GM18505 (cell line): ENCODE data around the gene OS9.
A peak's percentile ranks its signal among the peaks of the same experiment; 100 is the strongest.

Experiments used
- ATAC-seq: cut with Tn5 transposase; IDR thresholded peaks from one replicate; pipeline ENCODE4 v1.9.1; 2021; ENCODE audit not compliant: unreplicated experiment
- POLR2A ChIP-seq: IDR thresholded peaks from 4 replicates; pipeline ENCODE4 v1.6.1; 2011; ENCODE audit warnings: borderline replicate concordance; ENCODE audit not compliant: insufficient read depth, insufficient read length; ENCODE audit errors: extremely low read depth

The OS9 gene

GRCh38 chr12:57751788-57752667 is 58.1 kb downstream of the OS9 start, which contains the start of gene CDK4:
Gene CDK4 (minus strand): TSS chr12:57752310. CDS start chr12:57751717, 593 bp downstream.
- TF ChIP-seq POLR2A = peak; percentile 82
- peak; percentile 66 for ATAC-seq

GRCh38 chr12:57752668-57753000 is 58.7 kb downstream of the OS9 start:
- no peak for ATAC-seq
- no peak for TF ChIP-seq POLR2A

- ATAC-seq = no peak
- TF ChIP-seq POLR2A = no peak
Measured at GRCh38 chr12:57753756-57754337, 59.9 kb downstream of the OS9 start.

- TF ChIP-seq POLR2A = no peak
- peak; percentile 32 for ATAC-seq
Measured at GRCh38 chr12:57754411-57755193, 60.7 kb downstream of the OS9 start, which contains the start of gene MARCHF9. Gene MARCHF9 (plus strand): TSS chr12:57755103. CDS start chr12:57755529, 426 bp downstream.

- ATAC-seq = no peak
- TF ChIP-seq POLR2A = no peak
Measured at GRCh38 chr12:57755194-57755453, 61.2 kb downstream of the OS9 start.

- no peak for ATAC-seq
Measured at GRCh38 chr12:57755454-57756372, 61.8 kb downstream of the OS9 start.

GRCh38 chr12:57756406-57757341 is 62.7 kb downstream of the OS9 start:
- no peak for TF ChIP-seq POLR2A
- no peak for ATAC-seq

More at GRCh38 chr12:57755454-57756372, 61.8 kb downstream of the OS9 start:
- no peak for TF ChIP-seq POLR2A

- no peak for TF ChIP-seq POLR2A
- no peak for ATAC-seq
Measured at GRCh38 chr12:57757771-57758170, 63.8 kb downstream of the OS9 start.

GRCh38 chr12:57758552-57759359 is 64.8 kb downstream of the OS9 start:
- no peak for TF ChIP-seq POLR2A
- no peak for ATAC-seq

- no peak for ATAC-seq
- TF ChIP-seq POLR2A = no peak
Measured at GRCh38 chr12:57759360-57759980, 65.5 kb downstream of the OS9 start.
